ENCODE measurements around the gene GAL.

GAL gene

GRCh38 chr11:68683121-68683520 is 1.2 kb upstream of the GAL start:
- DNase-seq = no peak

- DNase-seq = no peak
Measured at GRCh38 chr11:68683536-68684384, 584 bp upstream of the GAL start.

GRCh38 chr11:68685656-68686380 is 1.5 kb downstream of the GAL start:
- DNase-seq = no peak

GRCh38 chr11:68686486-68686885 is 2.1 kb downstream of the GAL start:
- DNase-seq = no peak

- DNase-seq = no peak
Measured at GRCh38 chr11:68687311-68687710, 3.0 kb downstream of the GAL start.

- DNase-seq = no peak
Measured at GRCh38 chr11:68687986-68688385, 3.6 kb downstream of the GAL start.

GRCh38 chr11:68688881-68689280 is 4.5 kb downstream of the GAL start:
- DNase-seq = no peak

- DNase-seq = no peak
Measured at GRCh38 chr11:68689737-68690625, 5.6 kb downstream of the GAL start.

- no peak for DNase-seq
Measured at GRCh38 chr11:68690671-68691401, 6.5 kb downstream of the GAL start.

GRCh38 chr11:68691402-68691784 is 7.0 kb downstream of the GAL start:
- DNase-seq = no peak

GRCh38 chr11:68692115-68692514 is 7.8 kb downstream of the GAL start:
- DNase-seq = no peak

- DNase-seq = no peak
Measured at GRCh38 chr11:68692871-68693483, 8.6 kb downstream of the GAL start.

- no peak for DNase-seq
Measured at GRCh38 chr11:68693484-68693882, 9.1 kb downstream of the GAL start.

- no peak for DNase-seq
Measured at GRCh38 chr11:68694431-68695297, 10.3 kb downstream of the GAL start.

GRCh38 chr11:68695531-68695930 is 11.2 kb downstream of the GAL start:
- no peak for DNase-seq

- no peak for DNase-seq
Measured at GRCh38 chr11:68698993-68699392, 14.6 kb downstream of the GAL start.

GRCh38 chr11:68704887-68705286 is 20.5 kb downstream of the GAL start:
- DNase-seq = no peak

- no peak for DNase-seq
Measured at GRCh38 chr11:68707527-68707926, 23.2 kb downstream of the GAL start.

- no peak for DNase-seq
Measured at GRCh38 chr11:68709062-68709461, 24.7 kb downstream of the GAL start.

GRCh38 chr11:68710409-68710808 is 26.1 kb downstream of the GAL start:
- DNase-seq = no peak

- no peak for DNase-seq
Measured at GRCh38 chr11:68711114-68711513, 26.8 kb downstream of the GAL start.
